ENCODE results near the gene TBC1D2B. TPM values are rescaled to one million over a fixed set of nuclear protein-coding genes. Genes with fewer than 3 reads are reported as not detected.
"Not testable (repeated sequence)": the region's sequence is repeated elsewhere in the genome, so short reads cannot be mapped to it uniquely, and the experiment has no call there.

TBC1D2B gene
- total and polyA plus RNA-seq, 4 donors, result 8.4 to 119 (median 22.0) TPM

- TF ChIP-seq REST (IDR thresholded peaks at IDR 0.05) (no peak), FOXA2 (IDR thresholded peaks at IDR 0.05) (no peak), ATF3 (IDR thresholded peaks at IDR 0.05) (no peak), YY1 (IDR thresholded peaks at IDR 0.05) (no peak), CTCF (IDR thresholded peaks at IDR 0.05; ENCODE audit: low read depth, low read length, missing input control) (no peak), HNF4A (conservative IDR thresholded peaks at IDR 0.05) (peak in 1 of 2 donors; percentile 12), GABPA (IDR thresholded peaks at IDR 0.05 in 1 of 2, conservative IDR thresholded peaks at IDR 0.05 in 1 of 2) (no peak), HNF4G (IDR thresholded peaks at IDR 0.05) (no peak)
These were observed 103.5 kb downstream of the TBC1D2B start (continued) for GRCh38 chr15:77974098-77974414.

GRCh38 chr15:77973273-77974097, 104.0 kb downstream of the TBC1D2B start:
- not testable (repeated sequence) for H3K9ac ChIP-seq (ENCODE audit: low read depth in 1 of 2, low read length in 2 of 2); H3K4me3 ChIP-seq (ENCODE audit: low read depth in 1 of 3, low read length in 3 of 3); H3K27me3 ChIP-seq (ENCODE audit: control insufficient read depth in 4 of 4, insufficient read depth in 4 of 4, low read length in 3 of 4); DNase-seq (ENCODE audit: low spot score); H3K36me3 ChIP-seq (ENCODE audit: control insufficient read depth in 4 of 4, insufficient read depth in 3 of 4, low read depth in 1 of 4, low read length in 3 of 4); H3K9me3 ChIP-seq (ENCODE audit: control insufficient read depth in 4 of 4, low read length in 3 of 4); H3K4me1 ChIP-seq (ENCODE audit: control insufficient read depth in 4 of 4, insufficient read depth in 4 of 4, low read length in 3 of 4); H3K27ac ChIP-seq (ENCODE audit: low read depth in 1 of 2, low read length in 2 of 2)
- WGBS, result 64% methylated on average over 12 of the region's 22 CpGs

- H3K36me3 ChIP-seq (ENCODE audit: control insufficient read depth in 4 of 4, insufficient read depth in 3 of 4, low read depth in 1 of 4, low read length in 3 of 4); H3K4me3 ChIP-seq (ENCODE audit: low read depth in 1 of 3, low read length in 3 of 3); H3K27ac ChIP-seq (ENCODE audit: low read depth in 1 of 2, low read length in 2 of 2); H3K27me3 ChIP-seq (ENCODE audit: control insufficient read depth in 4 of 4, insufficient read depth in 4 of 4, low read length in 3 of 4); H3K9me3 ChIP-seq (ENCODE audit: control insufficient read depth in 4 of 4, low read length in 3 of 4); H3K4me1 ChIP-seq (ENCODE audit: control insufficient read depth in 4 of 4, insufficient read depth in 4 of 4, low read length in 3 of 4); H3K9ac ChIP-seq (ENCODE audit: low read depth in 1 of 2, low read length in 2 of 2); DNase-seq (ENCODE audit: low spot score): not testable (repeated sequence)
- 91% methylated on average over 5 of the region's 6 CpGs for WGBS
These were observed 104.8 kb downstream of the TBC1D2B start for GRCh38 chr15:77972706-77973105.

- not testable (repeated sequence) for DNase-seq (ENCODE audit: low spot score); H3K9me3 ChIP-seq (ENCODE audit: control insufficient read depth in 4 of 4, low read length in 3 of 4); H3K4me3 ChIP-seq (ENCODE audit: low read depth in 1 of 3, low read length in 3 of 3); H3K27me3 ChIP-seq (ENCODE audit: control insufficient read depth in 4 of 4, insufficient read depth in 4 of 4, low read length in 3 of 4); H3K27ac ChIP-seq (ENCODE audit: low read depth in 1 of 2, low read length in 2 of 2); H3K9ac ChIP-seq (ENCODE audit: low read depth in 1 of 2, low read length in 2 of 2); H3K36me3 ChIP-seq (ENCODE audit: control insufficient read depth in 4 of 4, insufficient read depth in 3 of 4, low read depth in 1 of 4, low read length in 3 of 4); H3K4me1 ChIP-seq (ENCODE audit: control insufficient read depth in 4 of 4, insufficient read depth in 4 of 4, low read length in 3 of 4)
- 70% methylated on average over 7 of the region's 7 CpGs for WGBS
These were observed 105.6 kb downstream of the TBC1D2B start for GRCh38 chr15:77971875-77972274.

- H3K36me3 ChIP-seq (ENCODE audit: control insufficient read depth in 4 of 4, insufficient read depth in 3 of 4, low read depth in 1 of 4, low read length in 3 of 4); H3K4me3 ChIP-seq (ENCODE audit: low read depth in 1 of 3, low read length in 3 of 3); H3K9me3 ChIP-seq (ENCODE audit: control insufficient read depth in 4 of 4, low read length in 3 of 4); H3K4me1 ChIP-seq (ENCODE audit: control insufficient read depth in 4 of 4, insufficient read depth in 4 of 4, low read length in 3 of 4); H3K27me3 ChIP-seq (ENCODE audit: control insufficient read depth in 4 of 4, insufficient read depth in 4 of 4, low read length in 3 of 4); H3K9ac ChIP-seq (ENCODE audit: low read depth in 1 of 2, low read length in 2 of 2); H3K27ac ChIP-seq (ENCODE audit: low read depth in 1 of 2, low read length in 2 of 2); DNase-seq (ENCODE audit: low spot score): not testable (repeated sequence)
- 83% methylated on average over 4 of the region's 4 CpGs for WGBS
These were observed 106.6 kb downstream of the TBC1D2B start for GRCh38 chr15:77970813-77971360.

Measured in liver (tissue), 9 donors.